ENCODE data around the gene TP53RK. TPM values are rescaled to one million over a fixed set of nuclear protein-coding genes. Genes with fewer than 3 reads are reported as not detected.

The TP53RK gene
- total RNA-seq, 1 experiment from 2014 or later = 20.6 TPM

DNA sequence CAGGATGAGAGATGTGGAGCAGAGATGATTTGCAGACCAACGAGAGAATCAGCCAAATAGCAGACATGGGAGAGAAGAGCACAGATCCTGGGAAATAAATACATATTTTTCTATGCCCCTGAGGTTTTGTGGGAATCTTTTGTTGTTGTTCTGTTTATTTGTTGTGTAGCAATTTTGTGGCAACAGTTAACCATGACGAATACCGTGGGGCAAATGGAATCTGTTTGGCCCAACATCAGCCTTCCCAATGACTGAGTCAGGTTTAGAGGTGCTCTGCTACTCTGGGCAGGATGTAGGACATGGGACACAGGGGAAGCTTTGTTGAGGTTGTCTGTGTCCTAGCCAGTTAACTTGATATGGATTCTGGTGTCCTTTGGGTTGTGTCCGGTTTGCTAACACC is 12.3 kb upstream of the TP53RK start:
- Histone ChIP-seq H3K27ac (ENCODE audit: low read depth, low read length, poor library complexity, severe bottlenecking) (no peak overlapping the region), H3K36me3 (ENCODE audit: insufficient read depth, low read length, poor library complexity, severe bottlenecking) (no peaks in the 10 kb centered on the region), H3K4me3 (ENCODE audit: low read depth, low read length, poor library complexity, severe bottlenecking) (no peak overlapping the region), H3K9me3 (ENCODE audit: low read depth, low read length, poor library complexity, severe bottlenecking) (no peaks in the 10 kb centered on the region), H3K4me1 (ENCODE audit: insufficient read depth, low read length, poor library complexity, severe bottlenecking) (no peaks in the 10 kb centered on the region), H3K27me3 (replicated peaks; ENCODE audit: insufficient read depth, low read depth, low read length, poor library complexity) (peaks cover 11% of the 10 kb centered on the region)
- ChIA-PET POLR2A (ENCODE audit: low non-redundant PET) (interaction anchor here (0.7 kb wide), 1 partner anchor 908 kb away, joined by 4 read pairs; no protein-coding TSS in a partner anchor), CTCF (no interaction called here)
- TF ChIP-seq EZH2 (IDR thresholded peaks at IDR 0.05; ENCODE audit: borderline replicate concordance, low read depth, low read length, poor library complexity, severe bottlenecking) = no peak
- TF ChIP-seq, protein P1, sequence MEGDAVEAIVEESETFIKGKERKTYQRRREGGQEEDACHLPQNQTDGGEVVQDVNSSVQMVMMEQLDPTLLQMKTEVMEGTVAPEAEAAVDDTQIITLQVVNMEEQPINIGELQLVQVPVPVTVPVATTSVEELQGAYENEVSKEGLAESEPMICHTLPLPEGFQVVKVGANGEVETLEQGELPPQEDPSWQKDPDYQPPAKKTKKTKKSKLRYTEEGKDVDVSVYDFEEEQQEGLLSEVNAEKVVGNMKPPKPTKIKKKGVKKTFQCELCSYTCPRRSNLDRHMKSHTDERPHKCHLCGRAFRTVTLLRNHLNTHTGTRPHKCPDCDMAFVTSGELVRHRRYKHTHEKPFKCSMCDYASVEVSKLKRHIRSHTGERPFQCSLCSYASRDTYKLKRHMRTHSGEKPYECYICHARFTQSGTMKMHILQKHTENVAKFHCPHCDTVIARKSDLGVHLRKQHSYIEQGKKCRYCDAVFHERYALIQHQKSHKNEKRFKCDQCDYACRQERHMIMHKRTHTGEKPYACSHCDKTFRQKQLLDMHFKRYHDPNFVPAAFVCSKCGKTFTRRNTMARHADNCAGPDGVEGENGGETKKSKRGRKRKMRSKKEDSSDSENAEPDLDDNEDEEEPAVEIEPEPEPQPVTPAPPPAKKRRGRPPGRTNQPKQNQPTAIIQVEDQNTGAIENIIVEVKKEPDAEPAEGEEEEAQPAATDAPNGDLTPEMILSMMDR (conservative IDR thresholded peaks at IDR 0.05; ENCODE audit: low read depth, low read length) = no peak
- no peak for DNase-seq (ENCODE audit: low spot score)
- intact Hi-C loops (cut with micrococcal nuclease; ENCODE audit: unreplicated experiment) = no loop called here
- no TSS peak for BruUV-seq (replicated peaks)

GRCh38 chr20:46701057-46701456 is 11.8 kb upstream of the TP53RK start:
- BruUV-seq (replicated peaks) = no TSS peak
- TF ChIP-seq, protein P1 (conservative IDR thresholded peaks at IDR 0.05; ENCODE audit: low read depth, low read length) = no peak
- no peak for TF ChIP-seq EZH2 (IDR thresholded peaks at IDR 0.05; ENCODE audit: borderline replicate concordance, low read depth, low read length, poor library complexity, severe bottlenecking)
- no peak overlapping the region for H3K27ac ChIP-seq (ENCODE audit: low read depth, low read length, poor library complexity, severe bottlenecking)
- H3K36me3 ChIP-seq (ENCODE audit: insufficient read depth, low read length, poor library complexity, severe bottlenecking) = no peaks in the 10 kb centered on the region
- H3K4me3 ChIP-seq (ENCODE audit: low read depth, low read length, poor library complexity, severe bottlenecking) = no peak overlapping the region
- POLR2A ChIA-PET (ENCODE audit: low non-redundant PET) = no interaction called here
- no peaks in the 10 kb centered on the region for H3K9me3 ChIP-seq (ENCODE audit: low read depth, low read length, poor library complexity, severe bottlenecking)
- H3K4me1 ChIP-seq (ENCODE audit: insufficient read depth, low read length, poor library complexity, severe bottlenecking) = no peaks in the 10 kb centered on the region
- DNase-seq (ENCODE audit: low spot score) = no peak
- H3K27me3 ChIP-seq (replicated peaks; ENCODE audit: insufficient read depth, low read depth, low read length, poor library complexity) = peaks cover 11% of the 10 kb centered on the region
- intact Hi-C loops (cut with micrococcal nuclease; ENCODE audit: unreplicated experiment) = no loop called here
- CTCF ChIA-PET = no interaction called here

GRCh38 chr20:46700481-46700880 is 11.2 kb upstream of the TP53RK start:
- no peaks in the 10 kb centered on the region for H3K4me1 ChIP-seq (ENCODE audit: insufficient read depth, low read length, poor library complexity, severe bottlenecking)
- TF ChIP-seq EZH2 (IDR thresholded peaks at IDR 0.05; ENCODE audit: borderline replicate concordance, low read depth, low read length, poor library complexity, severe bottlenecking) = no peak
- ChIA-PET POLR2A (ENCODE audit: low non-redundant PET) (no interaction called here), CTCF (no interaction called here)
- H3K27ac ChIP-seq (ENCODE audit: low read depth, low read length, poor library complexity, severe bottlenecking) = no peak overlapping the region
- no peak for DNase-seq (ENCODE audit: low spot score)
- no peak overlapping the region for H3K4me3 ChIP-seq (ENCODE audit: low read depth, low read length, poor library complexity, severe bottlenecking)
- H3K9me3 ChIP-seq (ENCODE audit: low read depth, low read length, poor library complexity, severe bottlenecking) = no peaks in the 10 kb centered on the region
- BruUV-seq (replicated peaks) = no TSS peak
- H3K27me3 ChIP-seq (replicated peaks; ENCODE audit: insufficient read depth, low read depth, low read length, poor library complexity) = peaks cover 8% of the 10 kb centered on the region
- intact Hi-C loops (cut with micrococcal nuclease; ENCODE audit: unreplicated experiment) = no loop called here
- no peaks in the 10 kb centered on the region for H3K36me3 ChIP-seq (ENCODE audit: insufficient read depth, low read length, poor library complexity, severe bottlenecking)

GRCh38 chr20:46699651-46700359 is 10.6 kb upstream of the TP53RK start:
- Histone ChIP-seq H3K4me3 (ENCODE audit: low read depth, low read length, poor library complexity, severe bottlenecking) (no peak overlapping the region), H3K9me3 (ENCODE audit: low read depth, low read length, poor library complexity, severe bottlenecking) (no peaks in the 10 kb centered on the region), H3K4me1 (ENCODE audit: insufficient read depth, low read length, poor library complexity, severe bottlenecking) (no peaks in the 10 kb centered on the region), H3K27me3 (replicated peaks; ENCODE audit: insufficient read depth, low read depth, low read length, poor library complexity) (peaks cover under 1% of the 10 kb centered on the region), H3K27ac (ENCODE audit: low read depth, low read length, poor library complexity, severe bottlenecking) (no peak overlapping the region), H3K36me3 (ENCODE audit: insufficient read depth, low read length, poor library complexity, severe bottlenecking) (no peaks in the 10 kb centered on the region)
- DNase-seq (ENCODE audit: low spot score) = peak; percentile 62
- TF ChIP-seq EZH2 (IDR thresholded peaks at IDR 0.05; ENCODE audit: borderline replicate concordance, low read depth, low read length, poor library complexity, severe bottlenecking) = no peak
- TF ChIP-seq, protein P1 (conservative IDR thresholded peaks at IDR 0.05; ENCODE audit: low read depth, low read length) = peak; percentile 76
- ChIA-PET CTCF (no interaction called here), POLR2A (ENCODE audit: low non-redundant PET) (no interaction called here)
- intact Hi-C loops (cut with micrococcal nuclease; ENCODE audit: unreplicated experiment) = no loop called here
- BruUV-seq (replicated peaks) = no TSS peak
